ENCODE results near the gene RAPGEF6.

The RAPGEF6 gene

GRCh38 chr5:131644822-131645221, 9.8 kb upstream of the RAPGEF6 start:
- TF ChIP-seq, protein P1, sequence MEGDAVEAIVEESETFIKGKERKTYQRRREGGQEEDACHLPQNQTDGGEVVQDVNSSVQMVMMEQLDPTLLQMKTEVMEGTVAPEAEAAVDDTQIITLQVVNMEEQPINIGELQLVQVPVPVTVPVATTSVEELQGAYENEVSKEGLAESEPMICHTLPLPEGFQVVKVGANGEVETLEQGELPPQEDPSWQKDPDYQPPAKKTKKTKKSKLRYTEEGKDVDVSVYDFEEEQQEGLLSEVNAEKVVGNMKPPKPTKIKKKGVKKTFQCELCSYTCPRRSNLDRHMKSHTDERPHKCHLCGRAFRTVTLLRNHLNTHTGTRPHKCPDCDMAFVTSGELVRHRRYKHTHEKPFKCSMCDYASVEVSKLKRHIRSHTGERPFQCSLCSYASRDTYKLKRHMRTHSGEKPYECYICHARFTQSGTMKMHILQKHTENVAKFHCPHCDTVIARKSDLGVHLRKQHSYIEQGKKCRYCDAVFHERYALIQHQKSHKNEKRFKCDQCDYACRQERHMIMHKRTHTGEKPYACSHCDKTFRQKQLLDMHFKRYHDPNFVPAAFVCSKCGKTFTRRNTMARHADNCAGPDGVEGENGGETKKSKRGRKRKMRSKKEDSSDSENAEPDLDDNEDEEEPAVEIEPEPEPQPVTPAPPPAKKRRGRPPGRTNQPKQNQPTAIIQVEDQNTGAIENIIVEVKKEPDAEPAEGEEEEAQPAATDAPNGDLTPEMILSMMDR (IDR thresholded peaks at IDR 0.05; ENCODE audit: low read depth, low read length, missing control alignments), result no peak
- DNase-seq (ENCODE audit: low read depth), result no peak
- in situ Hi-C loops (cut with HindIII; ENCODE audit: low sequenced_read_pairs), result no loop called here

DNA sequence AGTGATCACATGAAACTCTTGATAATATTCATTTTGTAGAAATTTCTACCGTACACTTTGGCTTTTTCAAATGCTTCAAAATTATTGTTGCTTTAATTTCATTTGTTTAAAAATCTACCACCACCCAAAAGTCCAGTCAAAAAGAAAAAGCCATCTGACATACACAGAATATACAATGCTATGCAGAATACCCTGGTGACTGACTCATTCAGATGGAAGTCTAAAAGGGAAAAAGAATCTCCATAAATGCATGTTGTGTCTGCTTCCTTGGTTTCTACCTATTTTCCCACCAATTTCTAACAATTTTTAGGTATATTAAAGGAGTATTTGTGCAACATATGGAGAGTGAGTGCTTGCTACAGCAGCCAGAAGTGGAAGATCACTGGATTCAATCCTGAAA, 9.3 kb upstream of the RAPGEF6 start:
- H3K4me3 ChIP-seq (ENCODE audit: low read depth, low read length), result no peak overlapping the region
- TF ChIP-seq, protein P1 (IDR thresholded peaks at IDR 0.05; ENCODE audit: low read depth, low read length, missing control alignments), result no peak
- in situ Hi-C loops (cut with HindIII; ENCODE audit: low sequenced_read_pairs), result no loop called here
- DNase-seq (ENCODE audit: low read depth), result no peak

More at GRCh38 chr5:131644822-131645221, 9.8 kb upstream of the RAPGEF6 start:
- no peak overlapping the region for H3K4me3 ChIP-seq (ENCODE audit: low read depth, low read length)

- H3K4me3 ChIP-seq (ENCODE audit: low read depth, low read length), result no peak overlapping the region
- no peak for DNase-seq (ENCODE audit: low read depth)
- TF ChIP-seq, protein P1 (IDR thresholded peaks at IDR 0.05; ENCODE audit: low read depth, low read length, missing control alignments), result no peak
- in situ Hi-C loops (cut with HindIII; ENCODE audit: low sequenced_read_pairs), result no loop called here
These were observed 6.5 kb upstream of the RAPGEF6 start for GRCh38 chr5:131641494-131641893.

- TF ChIP-seq, protein P1 (IDR thresholded peaks at IDR 0.05; ENCODE audit: low read depth, low read length, missing control alignments), result no peak
- in situ Hi-C loops (cut with HindIII; ENCODE audit: low sequenced_read_pairs), result no loop called here
- DNase-seq (ENCODE audit: low read depth), result no peak
These were observed 5.2 kb upstream of the RAPGEF6 start for GRCh38 chr5:131640043-131640856.

GRCh38 chr5:131639148-131639547, 4.1 kb upstream of the RAPGEF6 start:
- TF ChIP-seq, protein P1 (IDR thresholded peaks at IDR 0.05; ENCODE audit: low read depth, low read length, missing control alignments), result no peak
- in situ Hi-C loops (cut with HindIII; ENCODE audit: low sequenced_read_pairs), result no loop called here
- no peak overlapping the region for H3K4me3 ChIP-seq (ENCODE audit: low read depth, low read length)
- DNase-seq (ENCODE audit: low read depth), result no peak

More at GRCh38 chr5:131640043-131640856, 5.2 kb upstream of the RAPGEF6 start:
- no peak overlapping the region for H3K4me3 ChIP-seq (ENCODE audit: low read depth, low read length)

DNA sequence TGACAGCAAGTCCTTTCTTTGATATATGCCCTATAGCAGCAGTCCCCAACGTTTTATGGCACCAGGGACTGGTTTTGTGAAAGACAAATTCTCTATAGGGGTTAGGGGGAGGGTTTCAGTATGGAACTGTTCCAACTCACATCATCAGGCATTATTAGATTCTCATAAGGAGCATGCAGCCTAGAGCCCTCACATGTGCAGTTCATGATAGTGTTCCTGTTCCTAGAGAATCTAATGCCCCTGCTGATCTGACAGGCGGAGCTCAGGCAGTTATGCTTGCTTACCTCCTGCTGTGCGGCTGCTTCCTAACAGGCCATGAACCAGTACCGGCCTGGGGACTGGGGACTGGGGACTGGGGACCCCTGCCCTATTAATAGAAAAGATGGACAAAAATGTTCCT, 2.7 kb upstream of the RAPGEF6 start:
- in situ Hi-C loops (cut with HindIII; ENCODE audit: low sequenced_read_pairs), result no loop called here
- no peak for DNase-seq (ENCODE audit: low read depth)
- TF ChIP-seq, protein P1 (IDR thresholded peaks at IDR 0.05; ENCODE audit: low read depth, low read length, missing control alignments), result no peak
- no peak overlapping the region for H3K4me3 ChIP-seq (ENCODE audit: low read depth, low read length)
